GM12801 (cell line): ENCODE results near the gene ZXDC.

ENCODE experiments used
- CTCF ChIP-seq: IDR thresholded peaks from one replicate; pipeline ENCODE4 v1.5.1; 2011; ENCODE audit warnings: control low read depth; ENCODE audit not compliant: insufficient read length; ENCODE audit errors: extremely low read depth

ZXDC gene

GRCh38 chr3:126435456-126436315, 40.0 kb downstream of the ZXDC start:
- no peak for TF ChIP-seq CTCF

- no peak for TF ChIP-seq CTCF
Measured at GRCh38 chr3:126434931-126435411, 40.7 kb downstream of the ZXDC start.

- TF ChIP-seq CTCF: no peak
Measured at GRCh38 chr3:126434264-126434590, 41.5 kb downstream of the ZXDC start.

GRCh38 chr3:126433496-126434263, 42.0 kb downstream of the ZXDC start:
- no peak for TF ChIP-seq CTCF

GRCh38 chr3:126433105-126433430, 42.6 kb downstream of the ZXDC start:
- no peak for TF ChIP-seq CTCF

GRCh38 chr3:126432361-126433104, 43.2 kb downstream of the ZXDC start:
- no peak for TF ChIP-seq CTCF

GRCh38 chr3:126431103-126431534, 44.6 kb downstream of the ZXDC start:
- TF ChIP-seq CTCF: no peak
